Activated CD8-positive, alpha-beta memory T cell treated with anti-CD3 and anti-CD28 coated beads, Interleukin-2, amount 10 ng/mL, durations not matched to agents 7 days and 5 days (primary cell): Measurements from ENCODE around the gene DPF3. TPM values are rescaled to one million over a fixed set of nuclear protein-coding genes. Genes with fewer than 3 reads are reported as not detected.

Source experiments
- ATAC-seq: fragments of 150-1000 bp; cut with Tn5 transposase; one replicate; pipeline ENCODE4 v1.10.0; 2021; ENCODE audit warnings: moderate library complexity
- CTCF ChIA-PET: fragments of 350-600 bp; sonication (Branson Sonifier 250); formaldehyde crosslinking; loops from one replicate; lab custom pipeline; 2021; ENCODE audit warnings: antibody characterized with exemption; lab: Charles Lee
- DNase-seq: peaks from one replicate; pipeline ENCODE4 v3.0.0-alpha.2; 2020
- H3K27ac Mint-ChIP-seq: one replicate; pipeline ENCODE4 v1.8.0; 2021; ENCODE audit warnings: mild to moderate bottlenecking, mixed read lengths
- H3K27me3 Mint-ChIP-seq: one replicate; pipeline ENCODE4 v1.8.0; 2021; ENCODE audit warnings: mixed read lengths
- H3K36me3 Mint-ChIP-seq: one replicate; pipeline ENCODE4 v1.8.0; 2021; ENCODE audit warnings: mild to moderate bottlenecking, mixed read lengths
- H3K4me1 Mint-ChIP-seq: one replicate; pipeline ENCODE4 v1.8.0; 2021; ENCODE audit warnings: mixed read lengths
- H3K4me3 Mint-ChIP-seq: one replicate; pipeline ENCODE4 v1.8.0; 2021; ENCODE audit warnings: mild to moderate bottlenecking, moderate library complexity, mixed read lengths
- H3K9me3 Mint-ChIP-seq: one replicate; pipeline ENCODE4 v1.8.0; 2022; ENCODE audit warnings: low read depth, mixed read lengths
- total RNA-seq, 2 experiments: library from RNA; stranded (reverse); gene quantifications; one replicate each; pipeline ENCODE4 v1.2.3, GENCODE V29; 2021

DPF3 gene
- total RNA-seq, 2 experiments from 2014 or later = 10.2 to 12.2 TPM

GRCh38 chr14:72576258-72576657 is 317.6 kb downstream of the DPF3 start:
- Mint-ChIP-seq H3K4me3 (no peak overlapping the region), H3K4me1 (peaks cover 1% of the 10 kb centered on the region), H3K27ac (no peak overlapping the region), H3K36me3 (no peaks in the 10 kb centered on the region), H3K9me3 (peaks cover under 1% of the 10 kb centered on the region), H3K27me3 (peaks cover 65% of the 10 kb centered on the region)
- CTCF ChIA-PET = interaction anchor here (0.5 to 2.1 kb wide), 2 partner anchors 17 to 263 kb away, joined by 3 to 5 read pairs; no protein-coding TSS in a partner anchor
- ATAC-seq (no peak), DNase-seq (no peak)

DNA sequence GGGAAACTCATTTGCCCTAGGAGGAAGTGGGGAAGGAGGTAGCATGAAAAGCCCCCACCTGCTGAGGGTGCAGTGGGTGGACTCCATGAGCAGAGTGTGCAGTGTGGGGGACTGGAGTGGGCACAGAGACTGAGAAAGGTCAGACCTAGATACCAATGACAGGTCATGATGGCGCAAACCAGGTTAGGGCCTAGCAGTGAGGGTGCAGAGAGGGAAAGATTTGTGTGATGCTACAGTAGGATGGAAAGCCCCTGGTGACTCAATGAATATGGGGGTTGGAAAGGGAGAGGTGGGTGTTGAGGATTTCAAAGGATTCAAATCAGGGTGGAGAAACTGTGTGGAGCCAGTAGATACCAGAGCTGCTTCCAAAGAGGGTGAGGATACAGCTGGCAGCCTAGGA is 319.2 kb downstream of the DPF3 start:
- Mint-ChIP-seq H3K27ac (no peak overlapping the region), H3K4me3 (no peak overlapping the region), H3K9me3 (peaks cover 2% of the 10 kb centered on the region), H3K4me1 (no peaks in the 10 kb centered on the region), H3K27me3 (peaks cover 73% of the 10 kb centered on the region), H3K36me3 (no peaks in the 10 kb centered on the region)
- DNase-seq = no peak
- ATAC-seq = no peak
- CTCF ChIA-PET = no interaction called here

DNA sequence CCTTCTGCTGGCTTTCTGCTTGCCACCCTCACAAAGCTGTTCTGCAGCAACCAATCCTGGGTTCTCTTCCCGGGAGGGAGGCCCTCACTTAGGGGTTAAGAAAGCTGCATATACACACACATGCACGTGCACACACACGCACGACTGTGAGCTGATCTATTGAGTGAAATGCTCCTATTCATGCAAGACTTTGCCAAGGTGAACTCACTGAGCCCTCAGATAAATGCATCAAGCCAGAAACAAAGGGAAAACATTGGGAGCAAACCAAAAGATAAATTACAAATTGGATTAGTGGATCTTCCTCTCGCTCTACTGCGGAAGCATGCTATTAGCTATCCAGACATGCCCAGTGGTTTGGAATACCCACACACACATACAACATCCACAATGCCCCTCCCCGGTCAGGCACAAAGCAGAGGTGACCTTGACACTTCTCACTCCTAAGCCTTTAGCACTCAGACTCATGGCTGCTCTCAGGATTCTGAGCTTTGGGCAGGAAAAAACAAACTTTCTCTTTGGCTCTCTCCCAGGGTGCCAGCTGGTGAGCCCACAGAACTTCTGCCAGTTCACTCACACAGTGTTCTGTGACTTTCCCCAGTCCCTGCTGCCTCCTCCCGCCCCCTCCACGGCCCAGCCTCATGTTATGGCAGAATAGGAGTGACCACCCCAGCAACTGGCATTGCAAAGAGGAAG is 320.0 kb downstream of the DPF3 start:
- DNase-seq (no peak), ATAC-seq (no peak)
- no peaks in the 10 kb centered on the region for H3K4me1 Mint-ChIP-seq
- H3K27ac Mint-ChIP-seq = no peak overlapping the region
- H3K9me3 Mint-ChIP-seq = peaks cover 2% of the 10 kb centered on the region
- H3K4me3 Mint-ChIP-seq = no peak overlapping the region
- no peaks in the 10 kb centered on the region for H3K36me3 Mint-ChIP-seq
- CTCF ChIA-PET = interaction anchor here (1.1 kb wide), 1 partner anchor 8 kb away, joined by 4 read pairs; no protein-coding TSS in a partner anchor
- H3K27me3 Mint-ChIP-seq = peaks cover 70% of the 10 kb centered on the region

Other genes starting within 250 kb of the DPF3 start
- gene DCAF4, start 32.4 kb upstream of the DPF3 start, total RNA-seq = 10 to 100 TPM; 17.3 to 23.1 TPM
- 10 to 100 TPM; 13.9 to 14.7 TPM for gene ZFYVE1, start 133.0 kb upstream of the DPF3 start, total RNA-seq
- 100 to 1,000 TPM; 107 to 117 TPM for gene RBM25, start 164.4 kb upstream of the DPF3 start, total RNA-seq
- gene PSEN1, start 242.4 kb upstream of the DPF3 start, total RNA-seq = 10 to 100 TPM; 33.9 to 37.3 TPM